T-helper 17 cell (primary cell): ENCODE data around the gene HSPA12A. TPM values are rescaled to one million over a fixed set of nuclear protein-coding genes. Genes with fewer than 3 reads are reported as not detected.

ENCODE experiments used
- ATAC-seq: fragments of 150-1000 bp; cut with Tn5 transposase; 2 replicates; pipeline ENCODE4 v1.10.0; 2021; ENCODE audit warnings: mild to moderate bottlenecking, moderate library complexity
- DNase-seq, 3 donors: peaks; one replicate each; pipeline versions ENCODE4 v3.0.0 to v3.0.0-alpha.2; 2020 to 2021
- H3K9me3 ChIP-seq: one replicate; pipeline ENCODE4 v1.7.0; 2013; ENCODE audit warnings: low read length, mild to moderate bottlenecking; ENCODE audit not compliant: control insufficient read depth, poor library complexity, severe bottlenecking
- H3K27ac Mint-ChIP-seq: one replicate; pipeline ENCODE4 v1.8.0; 2022; ENCODE audit warnings: mild to moderate bottlenecking, moderate library complexity, mixed read lengths
- H3K27me3 Mint-ChIP-seq: one replicate; pipeline ENCODE4 v1.8.0; 2022; ENCODE audit warnings: mixed read lengths
- H3K36me3 Mint-ChIP-seq: one replicate; pipeline ENCODE4 v1.8.0; 2022; ENCODE audit warnings: low read depth, mixed read lengths
- H3K4me1 Mint-ChIP-seq: one replicate; pipeline ENCODE4 v1.8.0; 2022; ENCODE audit warnings: mild to moderate bottlenecking, mixed read lengths
- H3K4me3 Mint-ChIP-seq: one replicate; pipeline ENCODE4 v1.8.0; 2022; ENCODE audit warnings: mild to moderate bottlenecking, moderate library complexity, mixed read lengths
- total RNA-seq, 4 donors: library from RNA in 2 of 4; stranded (reverse) in 2 of 4; gene quantifications; one replicate each; pipeline ENCODE4 v1.2.3 and lab custom pipeline; 2022 to 2026

HSPA12A gene
- total RNA-seq, 2 donors from 2014 or later: 0.37 to 0.62 TPM

DNA sequence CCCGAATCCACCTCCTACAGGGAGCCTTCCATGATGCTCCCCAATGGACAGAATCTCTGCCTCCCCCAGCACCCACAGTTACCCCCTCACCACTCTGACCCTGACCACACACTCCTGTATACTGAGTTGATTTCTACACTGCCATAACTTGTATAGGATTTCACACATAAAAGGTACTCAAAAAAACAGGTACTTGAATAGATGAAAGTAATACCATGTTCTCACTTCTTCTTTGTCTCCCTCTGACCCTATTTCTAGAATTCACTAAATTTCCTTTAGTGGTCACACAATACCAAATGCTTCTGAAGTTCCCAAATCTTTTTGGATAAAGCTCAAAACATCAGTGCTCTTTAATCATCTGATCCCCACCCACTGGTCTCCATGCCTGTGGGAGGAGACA lies 45.4 kb downstream of the HSPA12A start:
- Mint-ChIP-seq H3K36me3 (peaks cover 3% of the 10 kb centered on the region), H3K4me1 (peaks cover 2% of the 10 kb centered on the region), H3K4me3 (no peak overlapping the region), H3K27me3 (peaks cover 80% of the 10 kb centered on the region), H3K27ac (no peak overlapping the region)
- DNase-seq (no peak), ATAC-seq (no peak)
- H3K9me3 ChIP-seq: no peaks in the 10 kb centered on the region

DNA sequence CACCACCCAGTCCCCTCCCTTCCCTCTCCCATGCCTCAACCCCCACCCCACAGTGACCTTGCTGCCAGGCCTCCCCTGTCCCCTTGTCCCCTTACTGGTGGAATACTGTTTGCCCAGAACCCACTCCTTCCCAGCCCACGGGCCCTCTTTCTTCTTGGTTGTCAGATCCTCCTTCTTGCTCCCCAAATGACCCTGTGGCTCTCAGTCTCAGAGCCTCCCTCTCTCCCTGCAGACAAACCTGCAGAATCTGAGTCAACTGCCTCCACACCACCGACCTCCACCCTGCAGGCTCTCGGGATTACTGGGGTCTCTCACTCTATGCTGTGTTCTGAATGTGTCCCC lies 47.5 kb downstream of the HSPA12A start:
- H3K4me1 Mint-ChIP-seq: peaks cover 2% of the 10 kb centered on the region
- H3K4me3 Mint-ChIP-seq: no peak overlapping the region
- H3K9me3 ChIP-seq: no peaks in the 10 kb centered on the region
- H3K27ac Mint-ChIP-seq: no peak overlapping the region
- DNase-seq (no peak), ATAC-seq (no peak)
- H3K36me3 Mint-ChIP-seq: peaks cover 3% of the 10 kb centered on the region
- H3K27me3 Mint-ChIP-seq: peaks cover 80% of the 10 kb centered on the region

DNA sequence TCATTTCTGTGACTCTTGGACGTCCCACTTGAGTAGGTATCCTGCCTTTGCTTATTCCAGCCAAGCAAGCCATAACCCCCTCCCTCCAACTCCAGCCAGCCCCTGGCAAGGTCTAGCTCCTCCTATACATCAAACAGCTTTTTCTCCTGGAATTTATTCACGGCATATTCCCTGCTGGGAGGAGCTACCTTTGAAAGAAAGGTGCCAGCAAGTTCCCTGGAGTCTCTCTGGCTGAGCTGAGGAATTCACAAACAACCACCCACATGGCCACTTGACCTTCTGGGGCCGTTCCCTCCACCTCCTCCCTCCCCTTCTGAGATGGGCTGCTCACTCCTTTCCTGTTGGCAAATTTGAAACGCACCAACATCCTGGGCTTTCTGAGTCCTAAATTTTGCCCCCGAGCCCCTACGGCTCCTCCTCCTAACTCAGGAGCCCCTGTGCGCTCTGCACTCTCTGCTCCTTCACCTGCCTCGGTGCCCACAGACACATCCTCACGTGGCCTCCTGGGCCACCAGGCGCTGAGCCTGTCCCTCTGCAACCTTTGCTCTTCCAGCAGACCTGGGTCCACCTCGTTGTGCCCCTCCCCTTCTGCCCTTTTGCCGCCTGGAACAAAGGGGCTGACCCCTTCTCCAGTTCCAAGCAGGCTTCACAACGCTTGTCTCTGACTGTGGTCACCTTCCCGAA lies 48.0 kb downstream of the HSPA12A start:
- ATAC-seq (no peak), DNase-seq (no peak)
- Mint-ChIP-seq H3K4me3 (no peak overlapping the region), H3K36me3 (peaks cover 3% of the 10 kb centered on the region), H3K4me1 (peaks cover 2% of the 10 kb centered on the region), H3K27me3 (peaks cover 78% of the 10 kb centered on the region), H3K27ac (no peak overlapping the region)
- H3K9me3 ChIP-seq: no peaks in the 10 kb centered on the region

DNA sequence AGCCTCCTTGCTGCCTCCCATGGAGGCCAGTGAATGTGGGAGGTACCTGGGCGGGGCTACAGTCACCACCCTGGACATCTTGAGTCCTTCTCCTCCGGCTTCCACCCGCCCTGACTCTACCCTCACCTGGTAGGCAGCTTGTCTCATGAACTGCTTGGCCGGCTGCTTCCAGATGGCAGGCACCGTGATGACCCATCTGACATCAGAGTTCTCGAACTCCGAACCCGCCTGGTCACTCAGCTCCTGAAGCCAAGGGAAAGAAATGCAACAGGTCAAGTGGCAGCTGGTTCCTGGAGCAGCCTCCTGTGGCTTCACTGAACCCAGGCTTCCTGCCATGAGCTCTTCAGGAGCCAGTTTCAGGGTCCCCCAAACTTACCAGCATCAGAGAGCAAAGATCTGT lies 50.1 kb downstream of the HSPA12A start:
- H3K9me3 ChIP-seq: no peaks in the 10 kb centered on the region
- H3K4me1 Mint-ChIP-seq: peaks cover 8% of the 10 kb centered on the region
- no peak for DNase-seq
- H3K27me3 Mint-ChIP-seq: peaks cover 74% of the 10 kb centered on the region
- no peak overlapping the region for H3K4me3 Mint-ChIP-seq
- no peak for ATAC-seq
- peaks cover 3% of the 10 kb centered on the region for H3K36me3 Mint-ChIP-seq
- H3K27ac Mint-ChIP-seq: no peak overlapping the region

DNA sequence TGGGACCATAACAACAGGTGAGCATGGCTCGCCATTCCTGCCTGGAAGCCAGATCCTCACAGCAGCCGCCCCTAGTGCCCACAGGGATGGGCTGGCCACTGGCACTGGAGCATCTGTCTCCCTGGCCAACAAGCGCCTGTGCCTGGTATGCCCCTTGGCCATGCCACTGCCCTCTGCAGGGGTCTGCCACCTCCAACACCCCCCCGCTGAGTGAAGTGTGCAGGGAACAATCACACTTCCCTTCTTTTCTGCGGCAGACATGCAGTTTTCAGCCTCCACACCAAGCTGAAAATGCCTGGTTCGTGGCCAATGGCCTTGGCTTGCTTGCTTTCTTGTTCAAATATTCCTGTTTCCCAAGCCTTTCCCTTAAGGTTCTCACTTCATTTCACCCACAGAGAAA lies 50.7 kb downstream of the HSPA12A start:
- Mint-ChIP-seq H3K27ac (no peak overlapping the region), H3K4me3 (no peak overlapping the region), H3K4me1 (peaks cover 6% of the 10 kb centered on the region), H3K36me3 (peaks cover 3% of the 10 kb centered on the region), H3K27me3 (peaks cover 74% of the 10 kb centered on the region)
- H3K9me3 ChIP-seq: no peaks in the 10 kb centered on the region
- DNase-seq (no peak), ATAC-seq (no peak)

DNA sequence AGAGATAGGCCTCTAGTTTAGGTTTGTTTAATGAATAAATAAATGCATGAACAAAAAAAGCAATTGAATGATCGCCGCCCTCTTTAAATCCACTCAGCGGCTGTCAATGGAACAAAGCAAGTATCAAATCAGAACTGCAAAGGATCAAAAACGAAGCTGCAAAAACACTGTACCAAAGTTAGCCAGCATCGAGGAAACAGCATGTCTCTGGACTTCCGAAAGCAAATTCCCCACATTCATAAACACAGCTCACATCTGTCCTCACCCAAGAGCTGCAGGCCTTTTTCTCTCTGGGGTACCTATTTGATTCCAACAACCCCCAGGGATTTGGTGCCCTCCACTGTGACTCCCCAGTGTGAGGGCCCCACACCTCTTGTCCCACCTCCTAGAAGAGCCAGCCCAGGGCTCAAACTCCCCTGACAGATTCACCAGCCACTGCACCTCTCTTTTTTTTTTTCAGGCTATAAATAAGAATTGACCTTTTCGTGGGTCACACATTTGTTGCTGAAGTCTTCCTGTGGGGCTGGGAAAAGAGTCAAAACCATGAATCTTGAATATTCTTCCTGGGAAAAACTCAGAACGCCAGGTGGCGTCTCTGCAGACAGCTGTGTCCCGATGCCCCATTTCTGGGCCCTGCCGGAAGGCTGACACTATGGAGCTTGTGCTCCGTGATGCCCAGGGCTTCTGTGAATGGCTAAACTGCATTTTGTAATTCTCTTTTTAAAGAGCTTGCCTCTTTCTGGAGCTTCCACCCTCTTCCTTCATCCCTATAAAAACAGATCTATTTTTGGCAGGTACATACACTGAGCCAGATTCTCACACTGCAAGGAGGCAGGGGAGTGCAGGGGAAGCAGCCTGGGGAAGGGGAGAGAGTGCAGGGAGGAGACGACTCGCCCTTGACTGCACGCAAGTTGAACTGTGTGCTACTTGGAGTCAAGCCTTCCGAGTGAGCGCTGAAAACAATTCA lies 51.7 kb downstream of the HSPA12A start:
- H3K27ac Mint-ChIP-seq: no peak overlapping the region
- DNase-seq (no peak), ATAC-seq (no peak)
- peaks cover 6% of the 10 kb centered on the region for H3K4me1 Mint-ChIP-seq
- no peak overlapping the region for H3K4me3 Mint-ChIP-seq
- peaks cover 73% of the 10 kb centered on the region for H3K27me3 Mint-ChIP-seq
- H3K9me3 ChIP-seq: no peaks in the 10 kb centered on the region
- H3K36me3 Mint-ChIP-seq: peaks cover 3% of the 10 kb centered on the region

DNA sequence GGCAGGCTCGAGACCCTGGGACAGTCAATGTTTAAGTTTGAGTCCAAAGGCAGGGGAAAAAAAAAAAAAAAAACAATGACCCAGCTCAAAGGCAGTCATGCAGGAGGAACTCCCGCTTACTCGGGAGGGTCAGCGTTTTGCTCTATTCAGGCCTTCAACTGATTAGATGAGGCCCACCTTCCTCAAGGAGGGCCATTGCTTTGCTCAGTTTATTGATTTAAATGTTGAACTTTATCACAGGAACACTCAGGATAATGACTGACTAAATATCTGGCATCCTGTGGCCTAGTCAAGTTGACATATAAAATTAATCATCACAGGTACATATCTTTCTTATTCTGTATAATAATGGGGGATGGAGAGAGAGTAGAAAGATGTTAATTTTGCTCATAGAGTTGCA lies 52.6 kb downstream of the HSPA12A start:
- no peaks in the 10 kb centered on the region for H3K36me3 Mint-ChIP-seq

DNA sequence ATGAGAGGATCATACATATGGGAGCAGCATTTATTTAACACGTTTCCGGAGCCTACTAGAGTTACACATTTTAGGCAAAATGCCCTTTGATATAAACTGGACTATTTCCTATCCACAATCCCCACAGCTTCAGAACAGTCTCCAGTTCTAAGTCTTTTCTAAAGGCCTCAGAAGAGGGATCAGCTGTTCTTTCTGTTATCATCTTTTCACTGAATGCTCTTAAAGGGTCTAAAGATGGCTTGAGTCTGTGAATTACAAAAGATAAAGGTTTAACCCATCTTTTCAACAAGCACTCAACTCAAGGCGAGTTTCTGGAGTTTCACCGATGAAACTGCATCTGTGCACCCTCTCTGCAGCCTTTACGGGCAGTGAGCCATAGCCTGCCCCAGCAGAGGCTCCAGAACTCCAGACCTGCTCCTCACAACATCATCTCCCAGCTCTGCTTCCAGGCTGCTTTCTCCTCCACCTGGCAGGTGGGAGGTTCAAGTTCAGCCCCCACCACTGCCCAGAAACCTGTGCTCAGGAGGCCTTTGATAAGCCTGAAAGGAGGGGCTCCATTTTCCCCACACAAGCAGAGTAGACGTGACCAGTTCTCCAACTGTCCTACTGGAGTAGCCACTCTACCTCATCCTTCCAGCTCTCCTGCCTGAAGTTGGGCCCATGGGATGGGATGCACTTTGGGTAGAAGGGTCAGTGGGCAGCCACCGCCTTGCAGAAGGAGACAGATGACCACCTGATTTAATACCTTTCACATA lies 53.4 kb downstream of the HSPA12A start:
- Mint-ChIP-seq H3K27ac (no peak overlapping the region), H3K4me1 (peaks cover 6% of the 10 kb centered on the region), H3K36me3 (no peaks in the 10 kb centered on the region), H3K27me3 (peaks cover 69% of the 10 kb centered on the region), H3K4me3 (no peak overlapping the region)
- DNase-seq (no peak), ATAC-seq (no peak)
- no peaks in the 10 kb centered on the region for H3K9me3 ChIP-seq

More for the DNA sequence above, 52.6 kb downstream of the HSPA12A start:
- H3K4me1 Mint-ChIP-seq: peaks cover 6% of the 10 kb centered on the region
- ATAC-seq (no peak), DNase-seq (no peak)
- no peaks in the 10 kb centered on the region for H3K9me3 ChIP-seq
- peaks cover 74% of the 10 kb centered on the region for H3K27me3 Mint-ChIP-seq
- no peak overlapping the region for H3K27ac Mint-ChIP-seq
- H3K4me3 Mint-ChIP-seq: no peak overlapping the region

DNA sequence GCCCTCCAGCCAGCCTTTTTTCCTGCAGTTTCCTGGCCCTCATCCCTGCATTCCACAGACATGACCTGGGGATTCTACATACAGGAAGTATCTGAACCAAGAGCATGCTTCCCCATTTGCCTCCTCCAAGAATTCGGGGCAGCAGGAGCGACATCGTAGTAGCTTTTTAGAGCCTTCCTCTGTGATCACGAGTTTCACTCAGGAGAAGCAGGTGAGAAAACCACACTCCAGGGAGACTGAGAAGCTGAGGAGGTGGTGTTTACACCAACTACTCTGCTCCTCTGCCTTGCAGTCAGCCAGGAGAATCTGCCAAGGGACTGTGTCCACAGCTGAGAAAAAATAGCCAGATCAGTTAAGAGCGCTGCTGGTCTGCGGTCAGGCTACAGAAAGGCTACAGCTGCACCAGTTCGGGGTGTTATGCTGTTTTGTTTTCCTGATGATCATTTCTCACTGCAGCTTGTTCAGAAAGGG lies 54.1 kb downstream of the HSPA12A start:
- Mint-ChIP-seq H3K4me1 (peaks cover 6% of the 10 kb centered on the region), H3K4me3 (no peak overlapping the region), H3K27ac (no peak overlapping the region), H3K27me3 (peaks cover 69% of the 10 kb centered on the region), H3K36me3 (no peaks in the 10 kb centered on the region)
- ATAC-seq (no peak), DNase-seq (no peak)
- H3K9me3 ChIP-seq: no peaks in the 10 kb centered on the region

DNA sequence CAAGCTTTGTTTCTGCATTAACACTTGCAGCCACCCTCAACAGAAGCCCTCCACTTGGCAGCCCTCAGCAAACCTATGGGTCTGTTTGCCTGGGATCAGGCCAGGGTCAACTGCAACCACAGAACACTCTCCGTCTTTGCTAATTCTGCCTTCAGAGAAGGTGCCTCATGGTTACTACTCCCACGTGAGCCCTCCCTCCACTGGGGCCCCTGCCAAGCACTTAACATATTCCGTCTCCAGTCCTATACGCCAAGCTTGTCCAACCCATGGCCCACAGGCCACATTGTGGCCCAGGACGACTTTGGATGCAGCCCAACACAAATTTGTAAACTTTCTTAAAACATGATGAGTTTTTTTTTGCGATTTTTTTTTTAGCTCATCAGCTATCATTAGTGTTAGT lies 54.7 kb downstream of the HSPA12A start:
- H3K9me3 ChIP-seq: no peaks in the 10 kb centered on the region
- no peak for DNase-seq
- ATAC-seq: no peak
- no peak overlapping the region for H3K27ac Mint-ChIP-seq
- peaks cover 68% of the 10 kb centered on the region for H3K27me3 Mint-ChIP-seq
- H3K4me1 Mint-ChIP-seq: peaks cover 6% of the 10 kb centered on the region
- no peak overlapping the region for H3K4me3 Mint-ChIP-seq
- H3K36me3 Mint-ChIP-seq: no peaks in the 10 kb centered on the region

DNA sequence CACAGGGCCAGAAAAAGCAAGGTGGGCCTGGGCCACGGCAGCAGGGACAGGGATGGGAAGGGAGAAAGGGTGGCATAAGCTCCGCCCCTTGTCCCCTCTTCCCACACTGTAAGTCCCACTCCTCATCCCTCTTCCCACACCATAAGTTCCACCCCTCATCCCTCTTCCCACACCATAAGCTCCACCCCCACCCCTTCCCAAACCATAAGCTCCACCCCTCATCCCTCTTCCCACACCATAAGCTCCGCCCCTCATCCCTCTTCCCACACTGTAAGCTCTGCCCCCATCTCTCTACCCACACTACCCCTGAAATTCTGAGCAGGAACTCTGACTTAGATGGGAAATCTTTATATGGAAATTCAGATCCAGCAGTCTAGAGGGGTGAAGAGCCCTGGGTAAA lies 55.7 kb downstream of the HSPA12A start:
- no peaks in the 10 kb centered on the region for H3K9me3 ChIP-seq
- Mint-ChIP-seq H3K27me3 (peaks cover 61% of the 10 kb centered on the region), H3K36me3 (no peaks in the 10 kb centered on the region), H3K27ac (no peak overlapping the region), H3K4me1 (peaks cover 8% of the 10 kb centered on the region), H3K4me3 (no peak overlapping the region)
- ATAC-seq (no peak), DNase-seq (no peak)

DNA sequence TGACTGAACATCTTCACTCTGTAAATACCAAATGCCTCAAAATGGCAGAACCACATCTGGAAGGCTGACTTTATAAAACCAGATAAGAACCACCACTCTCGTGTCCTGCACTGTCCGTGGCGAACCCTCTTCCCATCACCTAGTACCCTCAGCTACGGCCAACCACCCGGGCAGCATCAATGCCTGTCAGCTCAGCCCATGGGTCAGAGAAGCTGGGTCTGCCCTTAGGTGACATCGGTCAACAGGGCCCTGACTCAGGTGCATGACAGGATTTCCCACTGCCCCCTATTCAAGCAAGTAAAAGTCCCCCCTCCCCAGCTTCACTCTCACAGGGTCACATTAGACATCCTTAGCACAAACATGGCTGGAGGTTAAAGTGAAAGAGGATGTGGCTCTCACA lies 56.6 kb downstream of the HSPA12A start:
- Mint-ChIP-seq H3K4me1 (peaks cover 8% of the 10 kb centered on the region), H3K27ac (no peak overlapping the region), H3K36me3 (no peaks in the 10 kb centered on the region), H3K4me3 (no peak overlapping the region), H3K27me3 (peaks cover 62% of the 10 kb centered on the region)
- H3K9me3 ChIP-seq: no peaks in the 10 kb centered on the region
- DNase-seq (no peak), ATAC-seq (no peak)

DNA sequence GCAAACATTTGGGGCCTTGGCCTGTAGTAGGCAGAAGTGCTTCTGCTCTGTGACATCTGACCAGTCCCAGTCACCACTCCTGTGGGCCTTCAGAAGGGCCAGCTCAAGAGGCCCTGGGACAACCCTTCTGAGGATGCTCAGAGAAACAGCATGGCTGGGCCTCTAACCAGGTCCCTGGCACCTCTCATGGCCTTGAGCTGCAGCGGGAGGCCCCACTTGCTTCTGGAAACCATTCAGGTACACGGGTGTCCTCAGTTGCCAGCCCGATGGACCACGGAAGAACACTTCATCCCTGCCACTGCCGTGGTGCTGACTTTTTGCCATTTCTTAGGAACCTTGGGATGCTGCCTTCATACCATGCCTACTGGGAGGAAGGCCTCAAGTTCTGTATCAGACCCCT lies 57.6 kb downstream of the HSPA12A start:
- no peaks in the 10 kb centered on the region for H3K9me3 ChIP-seq
- Mint-ChIP-seq H3K4me1 (peaks cover 8% of the 10 kb centered on the region), H3K36me3 (no peaks in the 10 kb centered on the region), H3K27ac (no peak overlapping the region), H3K4me3 (no peak overlapping the region), H3K27me3 (peaks cover 58% of the 10 kb centered on the region)
- DNase-seq: no peak
- ATAC-seq: no peak
